K562 (cell line): ENCODE data around the gene STYXL1. TPM values are rescaled to one million over a fixed set of nuclear protein-coding genes. Genes with fewer than 3 reads are reported as not detected.

ENCODE experiments used
- CEBPB ChIP-seq: fragments of 450-650 bp; IDR thresholded peaks from 2 replicates; pipeline ENCODE4 v1.6.1; 2016; ENCODE audit warnings: missing genetic modification characterization, missing compliant biosample characterization
- CREBBP ChIP-seq: IDR thresholded peaks from one replicate; pipeline ENCODE4 v1.6.1; 2012; ENCODE audit warnings: low read depth, mild to moderate bottlenecking, control low read depth, inconsistent platforms, low read length
- ELF1 ChIP-seq: fragments of 200-800 bp; sonication (Bioruptor generic); IDR thresholded peaks from 2 replicates; pipeline ENCODE4 v1.6.1; 2016; ENCODE audit warnings: missing genetic modification characterization, missing compliant biosample characterization
- ESRRA ChIP-seq: fragments of 450-650 bp; IDR thresholded peaks from 2 replicates; pipeline ENCODE4 v1.6.1; 2014; ENCODE audit warnings: low read depth, mild to moderate bottlenecking, moderate library complexity, borderline replicate concordance
- ESRRB ChIP-seq: fragments of 250-450 bp; sonication (Bioruptor Pico); IDR thresholded peaks from 2 replicates; pipeline ENCODE4 v1.5.0; 2020; ENCODE audit warnings: mild to moderate bottlenecking, moderate library complexity, borderline replicate concordance
- FOXJ2 ChIP-seq: fragments of 200-800 bp; sonication (Bioruptor generic); IDR thresholded peaks from 2 replicates; pipeline ENCODE4 v1.6.1; 2016; ENCODE audit warnings: missing genetic modification characterization, missing compliant biosample characterization
- FUS ChIP-seq: fragments of 200-400 bp; formaldehyde crosslinking; optimal IDR thresholded peaks from 2 replicates; pipeline ENCODE3; 2017; ENCODE audit warnings: low read depth, low read length
- GATAD2B ChIP-seq: fragments of 450-650 bp; IDR thresholded peaks from 2 replicates; pipeline ENCODE4 v1.6.1; 2017; ENCODE audit warnings: mild to moderate bottlenecking, borderline replicate concordance
- MCM2 ChIP-seq: fragments of 450-650 bp; IDR thresholded peaks from 2 replicates; pipeline ENCODE4 v1.6.1; 2017; ENCODE audit warnings: low read depth, mild to moderate bottlenecking
- MCM5 ChIP-seq: fragments of 450-650 bp; IDR thresholded peaks from 2 replicates; pipeline ENCODE4 v1.6.1; 2016; ENCODE audit warnings: low read depth
- NFYB ChIP-seq: IDR thresholded peaks from 2 replicates; pipeline ENCODE4 v1.6.1; 2011; ENCODE audit warnings: mild to moderate bottlenecking, moderate library complexity; ENCODE audit not compliant: insufficient read length; ENCODE audit errors: extremely low read depth
- PRMT5 ChIP-seq: sonication (generic); formaldehyde crosslinking; IDR thresholded peaks from 2 replicates; pipeline ENCODE4 v1.5.0; 2020; ENCODE audit warnings: missing genetic modification reagents
- PURB ChIP-seq: sonication (generic); formaldehyde crosslinking; IDR thresholded peaks from 2 replicates; pipeline ENCODE4 v1.9.0; 2021; ENCODE audit warnings: low read depth, mild to moderate bottlenecking, missing genetic modification reagents
- RB1 ChIP-seq: fragments of 450-650 bp; IDR thresholded peaks from 2 replicates; pipeline ENCODE4 v1.6.1; 2017; ENCODE audit warnings: low read depth, mild to moderate bottlenecking
- RBM15 ChIP-seq: fragments of 200-400 bp; formaldehyde crosslinking; IDR thresholded peaks from 2 replicates; pipeline ENCODE4 v1.6.1; 2018; ENCODE audit warnings: mild to moderate bottlenecking, low read length, moderate library complexity; ENCODE audit not compliant: insufficient read depth
- RBM34 ChIP-seq: fragments of 200-400 bp; formaldehyde crosslinking; IDR thresholded peaks from 2 replicates; pipeline ENCODE4 v1.6.1; 2018; ENCODE audit warnings: low read length, borderline replicate concordance; ENCODE audit not compliant: insufficient read depth
- SMARCE1 ChIP-seq: fragments of 450-650 bp; IDR thresholded peaks from 2 replicates; pipeline ENCODE4 v1.7.1; 2016; ENCODE audit warnings: mild to moderate bottlenecking
- ZBTB17 ChIP-seq: fragments of 450-650 bp; formaldehyde crosslinking; IDR thresholded peaks from 2 replicates; pipeline ENCODE4 v1.4.0; 2020; ENCODE audit warnings: mild to moderate bottlenecking
- ZNF263 ChIP-seq: sonication (generic); formaldehyde crosslinking; IDR thresholded peaks from 2 replicates; pipeline ENCODE4 v1.8.0; 2022; ENCODE audit warnings: mild to moderate bottlenecking, missing genetic modification reagents, borderline replicate concordance
- ZNF316 ChIP-seq: fragments of 450-650 bp; IDR thresholded peaks from 2 replicates; pipeline ENCODE4 v1.6.1; 2016
- ZNF551 ChIP-seq: fragments of 250-450 bp; sonication (Bioruptor Pico); IDR thresholded peaks from 2 replicates; pipeline ENCODE4 v1.5.0; 2021; ENCODE audit warnings: mild to moderate bottlenecking, moderate library complexity
- polyA plus RNA-seq, 8 experiments: library from polyadenylated mRNA; depleted of rRNA in 4 of 8; stranded (reverse) in 5 of 8; unstranded in 3 of 8; fragments of >200 nt; fragmentation: Nextera tagmentation in 2 of 8; fragmentation: Illumina TruSeq in 1 of 8; extraction: Ambion mirVana in 2 of 8; extraction: Trizol in 1 of 8; gene quantifications; 2 replicates each; pipeline versions ENCODE4 v1.2.1 to v1.2.3, GENCODE V29; 2011 to 2014; ENCODE audit warnings: inconsistent platforms in 1 of 8, missing spikeins in 1 of 8
- total RNA-seq, 7 experiments: library from RNA; depleted of rRNA in 6 of 7; stranded (reverse); fragments of >200 nt in 6 of 7; fragmentation: Illumina TruSeq in 2 of 7; extraction: Trizol in 2 of 7; gene quantifications; 2 replicates each; pipeline versions ENCODE4 v1.2.1 to v1.2.3, GENCODE V29; 2011 to 2021; ENCODE audit warnings: low replicate concordance in 1 of 7
- TF ChIP-seq, protein P1 (sequence below): fragments of 450-650 bp; formaldehyde crosslinking; IDR thresholded peaks from 2 replicates; pipeline ENCODE4 v1.4.0; 2022; ENCODE audit warnings: missing genetic modification characterization
- TF ChIP-seq, protein P2 (sequence below): fragments of 250-450 bp; sonication (Bioruptor Pico); IDR thresholded peaks from 2 replicates; pipeline ENCODE4 v1.4.0; 2020
- TF ChIP-seq, protein P3 (sequence below): sonication (generic); formaldehyde crosslinking; IDR thresholded peaks from 2 replicates; pipeline ENCODE4 v1.4.0; 2020; ENCODE audit warnings: mild to moderate bottlenecking, missing genetic modification reagents
- TF ChIP-seq, protein P4 (sequence below): sonication (generic); formaldehyde crosslinking; IDR thresholded peaks from 2 replicates; pipeline ENCODE4 v1.8.1; 2022; ENCODE audit warnings: missing genetic modification reagents

STYXL1 gene
- total and polyA plus RNA-seq, 9 of the 15 experiments (the other 6 are each of a cell fraction or from before 2014, with no cell fraction given) = 36.5 to 97.2 (median 49.9) TPM

DNA sequence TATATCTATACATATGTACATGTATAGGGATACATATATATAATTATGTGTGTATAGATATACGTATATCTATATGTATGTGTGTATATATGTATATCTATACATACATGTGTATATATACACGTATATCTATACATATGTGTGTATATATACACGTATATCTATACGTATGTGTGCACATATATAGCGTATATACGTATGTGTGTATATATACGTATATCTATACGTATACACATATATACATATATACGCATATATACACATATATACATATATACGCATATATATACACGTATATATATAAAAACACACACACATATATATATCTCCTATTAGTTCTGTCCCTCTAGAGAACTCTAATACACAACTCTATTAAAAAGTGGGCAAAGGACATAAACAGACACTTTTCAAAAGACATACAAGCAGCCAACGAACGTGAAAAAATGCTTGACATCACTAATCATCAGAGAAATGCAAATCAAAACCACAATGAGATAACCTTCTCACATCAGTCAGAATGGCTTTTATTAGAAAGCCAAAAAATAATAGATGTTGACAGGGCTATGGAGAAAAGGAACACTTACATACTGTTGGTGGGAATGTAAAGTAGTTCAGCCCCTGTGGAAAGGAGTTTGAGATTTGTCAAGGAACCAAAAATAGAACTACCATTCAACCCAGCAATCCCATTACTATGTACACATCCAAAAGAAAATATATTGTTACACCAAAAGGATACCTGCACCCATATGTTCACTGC is 31.4 kb downstream of the STYXL1 start (continued):
- TF ChIP-seq, protein P1, sequence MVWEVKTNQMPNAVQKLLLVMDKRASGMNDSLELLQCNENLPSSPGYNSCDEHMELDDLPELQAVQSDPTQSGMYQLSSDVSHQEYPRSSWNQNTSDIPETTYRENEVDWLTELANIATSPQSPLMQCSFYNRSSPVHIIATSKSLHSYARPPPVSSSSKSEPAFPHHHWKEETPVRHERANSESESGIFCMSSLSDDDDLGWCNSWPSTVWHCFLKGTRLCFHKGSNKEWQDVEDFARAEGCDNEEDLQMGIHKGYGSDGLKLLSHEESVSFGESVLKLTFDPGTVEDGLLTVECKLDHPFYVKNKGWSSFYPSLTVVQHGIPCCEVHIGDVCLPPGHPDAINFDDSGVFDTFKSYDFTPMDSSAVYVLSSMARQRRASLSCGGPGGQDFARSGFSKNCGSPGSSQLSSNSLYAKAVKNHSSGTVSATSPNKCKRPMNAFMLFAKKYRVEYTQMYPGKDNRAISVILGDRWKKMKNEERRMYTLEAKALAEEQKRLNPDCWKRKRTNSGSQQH (CRISPR knock-in tag) = no peak
- TF ChIP-seq ZNF316 = no peak
- TF ChIP-seq MCM2 = no peak
- TF ChIP-seq NFYB = no peak
- TF ChIP-seq PRMT5 (CRISPR knock-in tag) = no peak
- TF ChIP-seq RBM34 = no peak
- no peak for TF ChIP-seq CREBBP
- no peak for TF ChIP-seq FOXJ2 (tag)
- TF ChIP-seq ZBTB17 (CRISPR knock-in tag) = no peak
- TF ChIP-seq CEBPB (tag) = no peak
- TF ChIP-seq, protein P2, sequence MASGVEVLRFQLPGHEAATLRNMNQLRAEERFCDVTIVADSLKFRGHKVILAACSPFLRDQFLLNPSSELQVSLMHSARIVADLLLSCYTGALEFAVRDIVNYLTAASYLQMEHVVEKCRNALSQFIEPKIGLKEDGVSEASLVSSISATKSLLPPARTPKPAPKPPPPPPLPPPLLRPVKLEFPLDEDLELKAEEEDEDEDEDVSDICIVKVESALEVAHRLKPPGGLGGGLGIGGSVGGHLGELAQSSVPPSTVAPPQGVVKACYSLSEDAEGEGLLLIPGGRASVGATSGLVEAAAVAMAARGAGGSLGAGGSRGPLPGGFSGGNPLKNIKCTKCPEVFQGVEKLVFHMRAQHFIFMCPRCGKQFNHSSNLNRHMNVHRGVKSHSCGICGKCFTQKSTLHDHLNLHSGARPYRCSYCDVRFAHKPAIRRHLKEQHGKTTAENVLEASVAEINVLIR (CRISPR knock-in tag) = no peak
- no peak for TF ChIP-seq MCM5
- no peak for TF ChIP-seq GATAD2B
- TF ChIP-seq ZNF263 (CRISPR knock-in tag) = no peak
- no peak for TF ChIP-seq RBM15
- TF ChIP-seq FUS = no peak
- no peak for TF ChIP-seq ZNF551
- TF ChIP-seq, protein P3, sequence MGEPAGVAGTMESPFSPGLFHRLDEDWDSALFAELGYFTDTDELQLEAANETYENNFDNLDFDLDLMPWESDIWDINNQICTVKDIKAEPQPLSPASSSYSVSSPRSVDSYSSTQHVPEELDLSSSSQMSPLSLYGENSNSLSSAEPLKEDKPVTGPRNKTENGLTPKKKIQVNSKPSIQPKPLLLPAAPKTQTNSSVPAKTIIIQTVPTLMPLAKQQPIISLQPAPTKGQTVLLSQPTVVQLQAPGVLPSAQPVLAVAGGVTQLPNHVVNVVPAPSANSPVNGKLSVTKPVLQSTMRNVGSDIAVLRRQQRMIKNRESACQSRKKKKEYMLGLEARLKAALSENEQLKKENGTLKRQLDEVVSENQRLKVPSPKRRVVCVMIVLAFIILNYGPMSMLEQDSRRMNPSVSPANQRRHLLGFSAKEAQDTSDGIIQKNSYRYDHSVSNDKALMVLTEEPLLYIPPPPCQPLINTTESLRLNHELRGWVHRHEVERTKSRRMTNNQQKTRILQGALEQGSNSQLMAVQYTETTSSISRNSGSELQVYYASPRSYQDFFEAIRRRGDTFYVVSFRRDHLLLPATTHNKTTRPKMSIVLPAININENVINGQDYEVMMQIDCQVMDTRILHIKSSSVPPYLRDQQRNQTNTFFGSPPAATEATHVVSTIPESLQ (CRISPR knock-in tag) = no peak
- no peak for TF ChIP-seq ESRRA
- TF ChIP-seq ELF1 (tag) = no peak
- TF ChIP-seq, protein P4, sequence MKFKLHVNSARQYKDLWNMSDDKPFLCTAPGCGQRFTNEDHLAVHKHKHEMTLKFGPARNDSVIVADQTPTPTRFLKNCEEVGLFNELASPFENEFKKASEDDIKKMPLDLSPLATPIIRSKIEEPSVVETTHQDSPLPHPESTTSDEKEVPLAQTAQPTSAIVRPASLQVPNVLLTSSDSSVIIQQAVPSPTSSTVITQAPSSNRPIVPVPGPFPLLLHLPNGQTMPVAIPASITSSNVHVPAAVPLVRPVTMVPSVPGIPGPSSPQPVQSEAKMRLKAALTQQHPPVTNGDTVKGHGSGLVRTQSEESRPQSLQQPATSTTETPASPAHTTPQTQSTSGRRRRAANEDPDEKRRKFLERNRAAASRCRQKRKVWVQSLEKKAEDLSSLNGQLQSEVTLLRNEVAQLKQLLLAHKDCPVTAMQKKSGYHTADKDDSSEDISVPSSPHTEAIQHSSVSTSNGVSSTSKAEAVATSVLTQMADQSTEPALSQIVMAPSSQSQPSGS (CRISPR knock-in tag) = no peak
- no peak for TF ChIP-seq RB1
- no peak for TF ChIP-seq ESRRB (CRISPR knock-in tag)
- TF ChIP-seq PURB (CRISPR knock-in tag) = no peak
- no peak for TF ChIP-seq SMARCE1
